HepG2 (cell line): ENCODE results near the gene WDR7. TPM values are rescaled to one million over a fixed set of nuclear protein-coding genes. Genes with fewer than 3 reads are reported as not detected.

Experiments
- DZIP1 ChIP-seq: sonication (generic); formaldehyde crosslinking; IDR thresholded peaks from 2 replicates; pipeline ENCODE4 v1.5.0; 2020; ENCODE audit warnings: mild to moderate bottlenecking, missing genetic modification reagents
- FOXP4 ChIP-seq: sonication (generic); formaldehyde crosslinking; IDR thresholded peaks from 2 replicates; pipeline ENCODE4 v1.4.0; 2020; ENCODE audit warnings: missing genetic modification reagents
- GMEB2 ChIP-seq: IDR thresholded peaks from 2 replicates; pipeline ENCODE4 v1.6.1; 2016; ENCODE audit warnings: missing biosample characterization, missing genetic modification reagents, low read depth
- LBX2 ChIP-seq: sonication (generic); formaldehyde crosslinking; IDR thresholded peaks from 2 replicates; pipeline ENCODE4 v1.5.0; 2020; ENCODE audit warnings: missing genetic modification reagents, mild to moderate bottlenecking, borderline replicate concordance
- MBD4 ChIP-seq: IDR thresholded peaks from 2 replicates; pipeline ENCODE4 v1.6.1; 2012; ENCODE audit warnings: low read length, inconsistent platforms, borderline replicate concordance
- SAFB2 ChIP-seq: sonication (generic); formaldehyde crosslinking; IDR thresholded peaks from 2 replicates; pipeline ENCODE4 v1.5.1; 2020; ENCODE audit warnings: missing genetic modification reagents, low read depth, mild to moderate bottlenecking, borderline replicate concordance
- TGIF2 ChIP-seq: IDR thresholded peaks from 2 replicates; pipeline ENCODE4 v1.6.1; 2016; ENCODE audit warnings: control low read depth, missing compliant biosample characterization
- ZBTB40 ChIP-seq, 2 experiments: fragments of 450-650 bp in 1 of 2; sonication (generic) in 1 of 2; formaldehyde crosslinking in 1 of 2; IDR thresholded peaks; 2 replicates each; pipeline versions ENCODE4 v1.6.1 to v1.8.0; 2016 to 2022; ENCODE audit warnings: antibody characterized with exemption in 1 of 2, mild to moderate bottlenecking in 1 of 2, missing genetic modification reagents in 1 of 2
- ZNF232 ChIP-seq: sonication (generic); formaldehyde crosslinking; IDR thresholded peaks from 2 replicates; pipeline ENCODE4 v1.4.0; 2020; ENCODE audit warnings: missing genetic modification reagents, borderline replicate concordance
- ZZZ3 ChIP-seq: sonication (generic); formaldehyde crosslinking; IDR thresholded peaks from 2 replicates; pipeline ENCODE4 v1.4.0; 2020; ENCODE audit warnings: missing genetic modification reagents, mild to moderate bottlenecking, borderline replicate concordance
- polyA plus RNA-seq, 8 experiments: library from polyadenylated mRNA; depleted of rRNA in 3 of 8; stranded (reverse) in 7 of 8; unstranded in 1 of 8; fragments of >200 nt; fragmentation: Illumina TruSeq in 4 of 8; extraction: Trizol in 4 of 8; gene quantifications; 2 replicates each; pipeline versions ENCODE4 v1.2.1 to v1.2.3, GENCODE V29; 2011 to 2016; ENCODE audit warnings: low read depth in 4 of 8, missing spikeins in 1 of 8, mixed read lengths in 1 of 8; ENCODE audit not compliant: insufficient read depth in 1 of 8
- total RNA-seq, 5 experiments: library from RNA; depleted of rRNA; stranded (reverse); fragments of >200 nt; fragmentation: Illumina TruSeq; extraction: Trizol; gene quantifications; 2 replicates each; pipeline ENCODE4 v1.2.3, GENCODE V29; 2016; ENCODE audit warnings: low read depth in 1 of 5

Gene WDR7
- total and polyA plus RNA-seq, 2 of the 13 experiments (the other 11 are each of a cell fraction or from before 2014, with no cell fraction given), result 2.0 to 7.8 TPM

GRCh38 chr18:56638232-56639103 lies 12.7 kb upstream of the WDR7 start, which contains the start of gene TXNL1 (continued):
- TF ChIP-seq DZIP1 (CRISPR knock-in tag) (no peak), FOXP4 (peak; percentile 71; the same call in 1 of the 2 replicates), GMEB2 (CRISPR knock-in tag) (0 out of 2 replicates have a peak, but pooled peaks have one; percentile 25), ZZZ3 (CRISPR knock-in tag) (peak; percentile 71; the same call in 1 of the 2 replicates), MBD4 (no peak), TGIF2 (CRISPR knock-in tag) (peak; percentile 17; the same call in 1 of the 2 replicates), SAFB2 (CRISPR knock-in tag) (peak; percentile 75; the same call in 1 of the 2 replicates), ZBTB40 (IDR thresholded peaks at IDR 0.05) (no peak), ZBTB40 (CRISPR knock-in tag; IDR thresholded peaks at IDR 0.05) (peak; percentile 64; the same call in 1 of the 2 replicates), LBX2 (CRISPR knock-in tag) (0 out of 2 replicates have a peak, but pooled peaks have one; percentile 24), ZNF232 (CRISPR knock-in tag) (0 out of 2 replicates have a peak, but pooled peaks have one; percentile 26)
